Left colon (tissue), 2 donors: Measurements from ENCODE around the gene PPFIA4. TPM values are rescaled to one million over a fixed set of nuclear protein-coding genes. Genes with fewer than 3 reads are reported as not detected.
"Not testable (repeated sequence)": the region's sequence is repeated elsewhere in the genome, so short reads cannot be mapped to it uniquely, and the experiment has no call there.

ENCODE experiments used
- ATAC-seq: fragments of 200-7000 bp; cut with Tn5 transposase; one replicate; pipeline ENCODE4 v1.9.1; 2020; ENCODE audit warnings: mild to moderate bottlenecking, moderate library complexity
- DNase-seq, 2 donors: peaks; one replicate each; pipeline ENCODE4 v3.0.0-alpha.2; 2020
- intact Hi-C, 2 donors: fragments of 100-400 bp; cut with DNase I in 1 of 2; cut with micrococcal nuclease in 1 of 2; formaldehyde crosslinking; loops; one replicate each; pipeline versions ENCODE4 v1.11.2 to v1.14.0; 2022; cut with DNase I, micrococcal nuclease
- total RNA-seq, 2 donors: library from RNA; stranded (reverse); fragmentation: NEBNext Ultra II Directional; extraction: Animal tissue kit (Norgen Biotek cat#: 25700); gene quantifications; one replicate each; pipeline ENCODE4 v1.2.1, GENCODE V29; 2021
- donor health status: DM: no; HTN: no; CAD: no.
- donor health status: DM: yes; HTN: yes; CAD: no.

The PPFIA4 gene
- total RNA-seq, 2 donors from 2014 or later, result 0.58 to 1.7 TPM

DNA sequence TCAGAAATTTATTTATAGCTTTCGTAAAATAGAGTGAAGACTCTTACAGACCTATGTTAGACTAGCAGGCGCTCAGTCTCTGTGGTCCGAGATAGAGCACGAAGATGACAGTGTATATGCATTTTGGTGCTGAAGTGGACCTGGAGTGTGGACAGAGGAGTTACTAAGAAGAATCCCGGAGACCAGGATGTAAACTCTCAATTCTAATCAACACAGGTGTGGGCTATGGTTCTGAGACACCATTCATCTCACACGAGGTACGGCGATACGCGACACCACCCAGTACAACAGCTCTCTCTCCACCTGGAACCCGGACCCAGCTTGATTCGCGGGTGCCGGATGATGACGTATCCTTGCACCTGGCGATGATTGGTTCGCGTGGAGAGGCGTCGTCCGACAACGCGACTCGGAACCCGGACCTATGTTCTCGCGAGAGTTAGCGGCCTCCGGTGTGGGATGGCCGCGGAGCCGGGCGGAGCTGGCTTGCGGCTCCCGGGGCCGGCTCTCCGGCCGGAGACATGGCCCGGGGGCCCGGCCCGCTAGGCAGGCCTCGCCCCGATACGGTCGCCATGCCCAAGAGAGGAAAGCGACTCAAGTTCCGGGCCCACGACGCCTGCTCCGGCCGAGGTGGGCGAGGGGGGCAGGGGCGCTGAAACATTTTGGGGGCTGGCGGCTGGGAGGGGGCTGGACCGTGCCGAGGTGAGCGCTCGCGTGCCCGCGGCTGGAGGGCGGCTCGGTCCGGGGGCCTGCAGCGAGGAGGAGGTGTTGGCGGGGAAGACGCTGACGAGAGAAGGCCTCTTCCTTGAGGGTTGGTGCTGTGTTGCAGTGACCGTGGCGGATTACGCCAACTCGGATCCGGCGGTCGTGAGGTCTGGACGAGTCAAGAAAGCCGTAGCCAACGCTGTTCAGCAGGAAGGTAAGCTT, 19.1 kb upstream of the PPFIA4 start, which contains the start of gene TMEM183A:
TSS of gene TMEM183A (plus strand) at position 427 of the 924 bp plus-strand sequence. CDS start at position 519, 92 bp downstream.
- DNase-seq, result peak; percentile 96 to 98
- intact Hi-C loops, result no loop called here
- peak; percentile 89 for ATAC-seq

DNA sequence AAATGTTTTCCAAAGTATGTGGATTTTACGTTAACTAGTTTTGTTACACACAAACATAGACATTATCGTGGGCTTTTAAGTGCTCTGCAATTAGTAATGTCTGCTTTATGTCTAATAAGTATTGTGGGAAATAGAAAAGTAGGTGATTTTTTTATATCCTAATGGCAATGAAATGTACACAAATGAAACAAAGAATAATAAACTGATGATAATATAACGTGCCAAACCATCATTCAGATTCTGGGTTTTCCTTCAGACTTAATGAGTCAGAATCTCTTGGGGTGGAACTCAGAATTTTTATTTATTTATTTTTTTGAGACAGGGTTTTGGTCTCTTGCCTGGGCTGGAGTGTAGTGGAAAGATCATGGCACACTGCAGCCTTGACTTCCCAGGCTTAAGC, 17.1 kb upstream of the PPFIA4 start:
- no peak for DNase-seq
- intact Hi-C loops, result no loop called here
- no peak for ATAC-seq

DNA sequence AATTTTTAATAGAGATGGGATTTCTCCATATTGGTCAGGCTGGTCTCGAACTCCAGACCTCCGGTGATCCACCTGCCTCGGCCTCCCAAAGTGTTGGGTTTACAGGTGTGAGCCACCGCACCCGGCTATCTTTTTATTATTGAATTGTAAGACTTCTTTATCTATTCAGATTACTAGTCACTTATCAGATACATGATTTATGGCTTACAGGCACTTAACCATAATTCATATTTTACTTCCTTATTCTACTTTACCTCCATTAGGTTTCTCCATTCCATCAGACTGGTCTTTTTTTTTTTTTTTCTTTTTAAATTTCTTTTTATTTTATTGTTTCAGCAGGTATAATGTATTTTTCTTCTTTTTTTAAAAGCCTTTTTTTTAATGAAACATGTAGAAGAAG, 14.7 kb upstream of the PPFIA4 start:
- ATAC-seq, result no peak
- no peak for DNase-seq
- intact Hi-C loops, result no loop called here

GRCh38 chr1:203017061-203017460, 9.2 kb upstream of the PPFIA4 start:
- intact Hi-C loops, result no loop called here
- ATAC-seq (no peak), DNase-seq (no peak)

- intact Hi-C loops, result no loop called here
- ATAC-seq, result no peak
- no peak for DNase-seq
Measured at GRCh38 chr1:203017692-203018091, 8.6 kb upstream of the PPFIA4 start.

GRCh38 chr1:203022855-203023254, 3.4 kb upstream of the PPFIA4 start:
- ATAC-seq, result peak; percentile 22
- intact Hi-C loops, DNase-seq: not testable (repeated sequence)

- DNase-seq (no peak), ATAC-seq (no peak)
- intact Hi-C loops, result no loop called here
Measured at GRCh38 chr1:203025686-203026030, 633 bp upstream of the PPFIA4 start.

DNA sequence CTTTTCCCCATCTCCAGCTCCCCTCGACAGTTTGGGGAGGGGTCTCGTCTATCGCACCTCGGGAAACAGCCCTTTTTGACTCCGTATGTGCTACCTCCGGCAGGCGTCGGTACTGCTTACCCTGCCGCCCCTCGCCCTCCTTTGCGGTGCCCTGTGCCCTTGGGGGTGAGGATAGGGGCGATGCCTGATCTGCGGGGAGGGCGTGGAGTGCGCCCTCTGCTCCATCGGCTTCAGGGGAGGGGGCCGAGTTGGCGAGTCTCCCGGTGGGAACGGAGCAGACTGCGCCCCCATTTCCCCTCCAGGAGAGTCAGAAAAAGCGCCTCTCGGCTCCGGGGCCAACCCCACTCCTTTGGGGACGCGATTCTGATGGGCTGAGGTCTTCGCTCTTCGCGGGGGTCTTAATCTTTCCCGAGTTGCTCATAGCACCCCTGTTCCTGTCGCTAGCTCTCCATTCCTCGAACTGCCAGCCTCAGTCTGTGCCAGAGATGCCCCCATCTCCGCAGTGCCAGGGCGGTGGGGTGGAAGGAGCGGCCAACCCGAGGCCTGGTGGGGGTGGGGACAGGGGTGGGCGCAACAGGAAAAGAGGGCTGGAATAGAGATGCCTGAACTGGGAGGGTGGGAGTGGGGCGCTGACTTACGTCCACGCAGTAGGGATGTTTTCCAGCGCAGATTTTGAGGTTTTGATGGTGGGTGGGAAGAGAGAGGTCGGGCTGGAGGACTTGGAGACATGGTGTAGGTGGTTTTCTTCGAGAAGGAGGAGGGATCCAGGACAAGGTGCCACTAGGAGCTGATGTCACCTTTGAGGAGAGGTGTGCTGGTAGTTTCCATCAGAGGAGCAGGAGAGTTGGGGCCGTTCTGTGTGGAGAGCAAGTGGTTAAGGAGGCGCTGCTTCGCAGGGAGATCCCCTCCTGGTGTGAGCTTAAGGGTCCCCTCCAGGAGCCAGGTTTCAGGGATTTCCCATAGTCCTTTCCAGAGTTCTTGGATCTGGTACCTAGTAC, 674 bp downstream of the PPFIA4 start:
- intact Hi-C loops, result no loop called here
- peak in 1 of 2 donors; percentile 23 for DNase-seq
- peak; percentile 18 for ATAC-seq

GRCh38 chr1:203028067-203028783, 1.9 kb downstream of the PPFIA4 start:
- intact Hi-C loops, result no loop called here
- DNase-seq (no peak), ATAC-seq (no peak)

- DNase-seq (no peak), ATAC-seq (no peak)
- intact Hi-C loops, result no loop called here
Measured at GRCh38 chr1:203028784-203029553, 2.7 kb downstream of the PPFIA4 start.

GRCh38 chr1:203031467-203031866, 5.2 kb downstream of the PPFIA4 start:
- intact Hi-C loops, result no loop called here
- DNase-seq, result no peak
- ATAC-seq, result no peak

- ATAC-seq (no peak), DNase-seq (no peak)
- intact Hi-C loops, result no loop called here
Measured at GRCh38 chr1:203033287-203033686, 7.0 kb downstream of the PPFIA4 start.

DNA sequence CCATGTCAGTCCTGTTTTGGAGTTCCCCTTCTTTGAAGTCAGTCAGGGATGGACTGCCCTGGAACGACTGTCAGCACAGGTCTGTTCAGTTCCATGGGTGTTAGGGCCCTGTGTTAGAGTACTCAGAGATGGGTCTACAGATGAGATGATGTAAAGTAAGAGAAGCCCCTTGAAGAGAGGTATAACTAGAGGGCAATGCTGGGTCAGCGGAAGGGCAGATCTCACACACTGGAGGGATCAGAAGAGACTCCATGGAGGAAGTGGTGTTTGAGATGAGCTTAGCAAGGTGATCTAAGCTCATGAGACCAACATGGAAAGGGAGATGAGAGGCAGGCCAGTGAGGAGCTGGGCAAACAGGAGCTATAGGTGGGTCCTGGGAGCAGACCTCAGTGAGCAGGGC, 7.6 kb downstream of the PPFIA4 start:
- ATAC-seq (no peak), DNase-seq (no peak)
- intact Hi-C loops, result no loop called here

DNA sequence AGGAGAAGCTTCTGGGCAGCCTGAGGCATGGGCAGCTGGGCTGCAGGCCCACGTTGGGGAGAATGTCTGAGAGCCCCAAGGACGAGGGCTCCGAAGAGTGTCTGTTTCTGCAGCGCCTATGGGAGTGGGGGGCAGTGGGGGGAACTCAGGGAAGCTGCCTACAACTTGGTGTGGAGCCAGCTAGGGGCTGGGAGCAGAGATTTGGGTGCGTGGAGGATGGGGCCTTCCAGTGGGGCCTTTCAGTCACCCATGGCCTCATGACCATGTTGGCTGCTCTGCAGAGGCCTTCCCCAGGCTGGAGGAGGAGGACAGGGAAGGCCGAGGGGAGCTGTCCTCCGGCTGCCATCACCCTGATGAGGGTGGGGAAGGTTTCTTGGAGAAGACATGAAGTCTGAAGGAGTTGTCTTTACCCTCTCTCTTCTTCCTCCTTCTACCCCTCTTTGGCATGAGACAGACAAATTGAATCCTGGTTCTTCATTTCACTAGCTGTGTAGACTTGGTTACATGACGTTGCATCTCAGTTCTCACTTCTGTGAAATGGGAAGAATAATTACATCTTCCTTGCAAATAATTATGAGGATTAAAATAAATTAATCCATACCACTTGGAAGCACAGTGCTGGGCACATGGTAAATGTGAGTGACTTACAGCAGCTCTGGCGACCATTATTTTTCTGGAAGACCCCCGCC, 8.3 kb downstream of the PPFIA4 start:
- DNase-seq (no peak), ATAC-seq (no peak)
- intact Hi-C loops, result loop anchor here (5.0 kb wide), 1 partner anchor 183 kb away; no protein-coding TSS in a partner anchor

GRCh38 chr1:203035111-203036000, 9.1 kb downstream of the PPFIA4 start:
- no peak for DNase-seq
- ATAC-seq, result no peak
- intact Hi-C loops, result loop anchor here (5.0 kb wide), 1 partner anchor 182 kb away; no protein-coding TSS in a partner anchor

DNA sequence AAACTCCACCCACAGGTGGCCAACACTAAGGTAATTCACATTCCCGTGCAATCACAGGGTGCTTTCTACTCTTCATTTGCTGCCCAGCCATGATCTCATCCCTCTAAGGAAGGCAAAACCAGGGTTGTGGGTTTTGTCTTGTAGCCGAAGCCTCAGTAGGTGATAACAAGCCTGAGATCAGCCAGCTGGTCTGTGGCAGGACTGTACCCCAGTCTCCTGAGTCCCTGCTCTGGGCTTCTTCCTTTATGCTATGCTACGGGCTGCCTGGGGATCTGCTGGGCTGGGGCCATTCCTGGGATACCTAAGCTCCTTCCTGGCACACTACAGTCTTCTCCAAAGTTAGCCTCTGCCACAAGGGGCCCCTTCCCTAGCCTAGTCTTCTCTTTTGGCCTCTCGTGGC, 9.8 kb downstream of the PPFIA4 start:
- ATAC-seq (no peak), DNase-seq (no peak)
- intact Hi-C loops, result loop anchor here (5.0 kb wide), 1 partner anchor 181 kb away; no protein-coding TSS in a partner anchor
